AG04450 (cell line): ENCODE results near the gene TMEM238. TPM values are rescaled to one million over a fixed set of nuclear protein-coding genes. Genes with fewer than 3 reads are reported as not detected.

Source experiments
- CTCF ChIA-PET: fragments of 300-600, 350-600 bp; formaldehyde crosslinking; extraction: SDS; loops from one replicate; lab custom pipeline; 2022; ENCODE audit warnings: antibody characterized with exemption, inconsistent platforms; lab: Charles Lee
- POLR2A ChIA-PET: fragments of 350-600 bp; formaldehyde crosslinking; extraction: SDS; loops from one replicate; lab custom pipeline; 2021; ENCODE audit warnings: antibody characterized with exemption, inconsistent platforms; lab: Yijun Ruan, JAX
- DNase-seq: peaks from one replicate; pipeline ENCODE4 v3.0.0-alpha.2; 2011; ENCODE audit warnings: low read depth, low spot score
- H3K27ac ChIP-seq: one replicate; pipeline ENCODE4 v1.5.1; 2012; ENCODE audit warnings: low read depth, low read length, control low read depth
- H3K27me3 ChIP-seq: one replicate; pipeline ENCODE4 v1.6.0; 2012; ENCODE audit warnings: low read length; ENCODE audit not compliant: control insufficient read depth, insufficient read depth
- H3K4me3 ChIP-seq: 2 replicates; pipeline ENCODE4 v1.5.1; 2011; ENCODE audit warnings: mild to moderate bottlenecking, low read depth, low read length, control low read depth
- H3K9me3 ChIP-seq: 2 replicates; pipeline ENCODE4 v1.5.1; 2012; ENCODE audit warnings: low read length; ENCODE audit not compliant: control insufficient read depth, insufficient read depth
- polyA plus RNA-seq: library from polyadenylated mRNA; depleted of rRNA; stranded (reverse); fragments of >200 nt; gene quantifications from 2 replicates; pipeline ENCODE4 v1.2.3, GENCODE V29; 2011
- TF ChIP-seq, protein P1 (sequence below): IDR thresholded peaks from 2 replicates; pipeline ENCODE4 v1.5.1; 2011; ENCODE audit warnings: low read depth, low read length, control low read depth, inconsistent platforms

Gene TMEM238
- polyA plus RNA-seq, 1 experiment, result not detected

- ChIA-PET CTCF (interaction anchor here (1.2 kb wide), 1 partner anchor 61 kb away, joined by 3 read pairs; no protein-coding TSS in a partner anchor), POLR2A (interaction anchor here (0.9 kb wide), 1 partner anchor 11 kb away, joined by 5 read pairs; the partner anchor contains the start of gene GARIN5B)
- Histone ChIP-seq H3K4me3 (no peak overlapping the region), H3K9me3 (no peaks in the 10 kb centered on the region; the same call in 1 of the 2 replicates), H3K27ac (no peak overlapping the region), H3K27me3 (peaks cover 24% of the 10 kb centered on the region)
- TF ChIP-seq, protein P1, sequence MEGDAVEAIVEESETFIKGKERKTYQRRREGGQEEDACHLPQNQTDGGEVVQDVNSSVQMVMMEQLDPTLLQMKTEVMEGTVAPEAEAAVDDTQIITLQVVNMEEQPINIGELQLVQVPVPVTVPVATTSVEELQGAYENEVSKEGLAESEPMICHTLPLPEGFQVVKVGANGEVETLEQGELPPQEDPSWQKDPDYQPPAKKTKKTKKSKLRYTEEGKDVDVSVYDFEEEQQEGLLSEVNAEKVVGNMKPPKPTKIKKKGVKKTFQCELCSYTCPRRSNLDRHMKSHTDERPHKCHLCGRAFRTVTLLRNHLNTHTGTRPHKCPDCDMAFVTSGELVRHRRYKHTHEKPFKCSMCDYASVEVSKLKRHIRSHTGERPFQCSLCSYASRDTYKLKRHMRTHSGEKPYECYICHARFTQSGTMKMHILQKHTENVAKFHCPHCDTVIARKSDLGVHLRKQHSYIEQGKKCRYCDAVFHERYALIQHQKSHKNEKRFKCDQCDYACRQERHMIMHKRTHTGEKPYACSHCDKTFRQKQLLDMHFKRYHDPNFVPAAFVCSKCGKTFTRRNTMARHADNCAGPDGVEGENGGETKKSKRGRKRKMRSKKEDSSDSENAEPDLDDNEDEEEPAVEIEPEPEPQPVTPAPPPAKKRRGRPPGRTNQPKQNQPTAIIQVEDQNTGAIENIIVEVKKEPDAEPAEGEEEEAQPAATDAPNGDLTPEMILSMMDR, result no peak
- no peak for DNase-seq
Measured at GRCh38 chr19:55352549-55353145, 31.4 kb downstream of the TMEM238 start.

DNA sequence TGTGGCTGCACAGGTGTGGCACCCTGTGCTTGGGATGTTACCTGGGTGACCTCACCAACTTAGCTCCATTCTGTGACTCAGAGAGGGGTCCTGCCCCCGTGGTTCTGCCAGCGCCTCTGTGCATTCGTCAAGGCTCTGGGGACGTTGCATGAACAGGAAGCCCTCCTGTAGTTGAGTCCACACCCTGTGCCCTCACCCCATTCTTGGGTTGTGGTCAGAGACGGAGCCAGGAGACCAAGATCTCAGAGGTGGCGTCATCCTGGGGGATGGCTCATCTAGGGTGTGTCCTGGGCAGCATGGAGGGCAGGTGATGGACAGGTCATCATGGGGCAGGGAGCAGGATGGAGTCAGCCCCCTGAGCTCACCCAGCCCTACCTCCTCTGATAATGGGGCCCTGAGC is 32.1 kb downstream of the TMEM238 start:
- TF ChIP-seq, protein P1, result no peak
- Histone ChIP-seq H3K27me3 (peaks cover 24% of the 10 kb centered on the region), H3K9me3 (no peaks in the 10 kb centered on the region; the same call in 1 of the 2 replicates), H3K27ac (no peak overlapping the region), H3K4me3 (no peak overlapping the region)
- no peak for DNase-seq
- CTCF ChIA-PET, result no interaction called here
- POLR2A ChIA-PET, result interaction anchor here (0.9 kb wide), 1 partner anchor 11 kb away, joined by 5 read pairs; the partner anchor contains the start of gene GARIN5B

DNA sequence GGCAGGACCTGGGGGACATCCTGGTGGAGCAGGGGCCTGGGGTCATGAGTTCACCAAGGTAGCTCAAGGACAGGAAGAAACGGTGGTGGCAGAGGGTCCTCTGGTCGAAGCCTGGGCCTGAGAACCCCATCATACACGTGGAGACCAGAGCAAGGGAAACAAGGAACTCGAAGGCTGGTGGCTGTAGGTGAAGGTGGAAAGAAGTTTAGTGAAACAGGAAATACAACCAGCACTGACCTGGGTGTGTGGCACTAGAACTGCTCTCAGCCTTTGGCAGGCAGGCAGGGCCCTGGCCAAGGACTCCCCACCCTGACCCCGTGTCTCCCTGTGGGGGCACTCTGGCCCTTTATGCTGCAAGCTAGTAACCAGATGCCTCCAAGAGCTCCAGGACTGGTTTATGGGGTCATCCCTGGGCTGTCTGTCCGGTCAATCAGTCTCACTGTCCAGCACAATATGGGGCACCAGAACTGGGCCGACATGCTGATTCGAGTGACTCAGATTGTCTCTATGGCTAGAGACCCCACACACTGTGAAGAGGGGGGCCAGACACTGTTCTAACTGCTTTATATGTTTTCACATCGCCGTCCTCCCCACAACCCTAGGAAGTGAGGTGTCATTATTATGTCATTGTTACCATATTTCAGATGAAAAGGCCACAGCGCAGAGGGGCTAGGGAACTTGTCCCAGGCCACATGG is 33.3 kb downstream of the TMEM238 start:
- DNase-seq, result no peak
- Histone ChIP-seq H3K27ac (no peak overlapping the region), H3K27me3 (peaks cover 22% of the 10 kb centered on the region), H3K9me3 (no peaks in the 10 kb centered on the region; the same call in 1 of the 2 replicates), H3K4me3 (no peak overlapping the region)
- TF ChIP-seq, protein P1, result no peak
- POLR2A ChIA-PET, result no interaction called here
- CTCF ChIA-PET, result no interaction called here

GRCh38 chr19:55348317-55349034 is 35.6 kb downstream of the TMEM238 start:
- CTCF ChIA-PET, result interaction anchor here (1.3 kb wide), 2 partner anchors 9 kb away, joined by 4 to 6 read pairs; partner anchors contain the start of gene KMT5C
- no peak for DNase-seq
- Histone ChIP-seq H3K4me3 (no peak overlapping the region), H3K27ac (no peak overlapping the region), H3K27me3 (peaks cover 16% of the 10 kb centered on the region), H3K9me3 (no peaks in the 10 kb centered on the region; the same call in 1 of the 2 replicates)
- POLR2A ChIA-PET, result interaction anchor here (0.8 kb wide), 1 partner anchor 9 kb away, joined by 3 read pairs; no protein-coding TSS in a partner anchor
- TF ChIP-seq, protein P1, result no peak
